Ovary (tissue), 9 donors: ENCODE data around the gene SDHAF1. TPM values are rescaled to one million over a fixed set of nuclear protein-coding genes. Genes with fewer than 3 reads are reported as not detected.

Experiments
- DNase-seq, 5 donors: peaks; one replicate each; pipeline ENCODE4 v3.0.0-alpha.2; 2019 to 2020
- H3K27ac ChIP-seq, 2 donors: fragments of 200-600 bp; one replicate each; pipeline versions ENCODE4 v1.5.1 to v1.8.0; 2019 to 2022
- H3K27me3 ChIP-seq: fragments of 200-600 bp; one replicate; pipeline ENCODE4 v1.8.0; 2022
- H3K36me3 ChIP-seq: fragments of 200-600 bp; sonication (generic); one replicate; pipeline ENCODE4 v1.5.1; 2019
- H3K4me1 ChIP-seq: one replicate; pipeline ENCODE4 v1.8.1; 2013; ENCODE audit warnings: mild to moderate bottlenecking, moderate library complexity; ENCODE audit not compliant: insufficient read depth
- H3K4me3 ChIP-seq: fragments of 200-600 bp; sonication (generic); one replicate; pipeline ENCODE4 v1.5.1; 2017
- H3K9me3 ChIP-seq, 2 donors: fragments of 200-600 bp in 1 of 2; sonication (generic) in 1 of 2; one replicate each; pipeline versions ENCODE4 v1.5.1 to v1.8.1; 2013 to 2019; ENCODE audit warnings: mild to moderate bottlenecking in 1 of 2, moderate library complexity in 1 of 2
- CTCF ChIP-seq, 3 donors: fragments of 450-650 bp in 2 of 3; fragments of 200-600 bp in 1 of 3; IDR thresholded peaks; one replicate each; pipeline versions ENCODE4 v1.5.1 to v1.8.0; 2016 to 2022; ENCODE audit warnings: antibody characterized with exemption in 3 of 3, mild to moderate bottlenecking in 1 of 3
- EP300 ChIP-seq: sonication (generic); formaldehyde crosslinking; IDR thresholded peaks from one replicate; pipeline ENCODE4 v1.6.1; 2017; ENCODE audit warnings: antibody characterized with exemption
- POLR2A ChIP-seq: fragments of 450-650 bp; IDR thresholded peaks from one replicate; pipeline ENCODE4 v1.6.1; 2017; ENCODE audit warnings: antibody characterized with exemption, mild to moderate bottlenecking, moderate library complexity
- WGBS, 3 donors: extraction: QIAGEN DNeasy Blood & Tissue Kit in 1 of 3; methylation state at CpG; one replicate each; pipeline versions ENCODE4 v1.1.5 to v1.1.7; 2013 to 2017; 5-methylcytosine and 5-hydroxymethylcytosine counted together
- intact Hi-C, 4 donors: fragments of 100-400 bp; cut with DNase I; formaldehyde crosslinking; loops; one replicate each; pipeline versions ENCODE4 v1.11.0 to v1.15.1; 2022 to 2023
- polyA plus RNA-seq, 2 donors: library from polyadenylated mRNA; stranded (reverse); fragments of 200-250 nt in 1 of 2; fragments of 350-450 nt in 1 of 2; fragmentation: Illumina TruSeq in 1 of 2; extraction: RNeasy Lipid Tissue Mini Kit (QIAGEN cat#74804) in 1 of 2; gene quantifications; one replicate each; pipeline ENCODE4 v1.2.3, GENCODE V29; 2013 to 2014
- total RNA-seq, 7 donors: library from RNA; depleted of rRNA in 2 of 7; stranded (reverse); fragments of >200 nt in 2 of 7; fragmentation: NEBNext Ultra II Directional in 3 of 7; extraction: Animal tissue kit (Norgen Biotek cat#: 25700) in 3 of 7; gene quantifications; one replicate each; pipeline versions ENCODE4 v1.1.0 to v1.2.4, GENCODE V29; 2016 to 2023
- donor health status: DM: no; HTN: no; CAD: no; lungs with moderate emphysema.
- donor health status: DM: no; HTN: no; CAD: no.
- donor health status: Bipolar disorder and iron deficiency.
- donor health status: DM: yes; HTN: yes; CAD: no.
- donor health status: DM: no; HTN: no; CAD: no.
- donor health status: DM: yes; HTN: yes; CAD: no.

The SDHAF1 gene
- total and polyA plus RNA-seq, 9 donors = 11.2 to 78.6 (median 20.2) TPM

- peaks cover 4% of the 10 kb centered on the region for H3K4me1 ChIP-seq
- TF ChIP-seq POLR2A = no peak
- no peak for TF ChIP-seq CTCF (IDR thresholded peaks at IDR 0.05)
- no peak for TF ChIP-seq EP300
- intact Hi-C loops = no loop called here
- no peak overlapping the region for H3K4me3 ChIP-seq
- H3K9me3 ChIP-seq = no peaks in the 10 kb centered on the region
- no peaks in the 10 kb centered on the region for H3K27me3 ChIP-seq
- H3K27ac ChIP-seq = no peak overlapping the region
- no peaks in the 10 kb centered on the region for H3K36me3 ChIP-seq
- WGBS, 3 donors = 88 to 93% (median 89%) methylated on average over 4 of the region's 4 CpGs
- DNase-seq = no peak
Measured at GRCh38 chr19:35990156-35990555, 4.8 kb upstream of the SDHAF1 start.

- no peaks in the 10 kb centered on the region for H3K36me3 ChIP-seq
- DNase-seq = no peak
- intact Hi-C loops = no loop called here
- no peak overlapping the region for H3K4me3 ChIP-seq
- no peaks in the 10 kb centered on the region for H3K27me3 ChIP-seq
- H3K9me3 ChIP-seq = no peaks in the 10 kb centered on the region
- H3K27ac ChIP-seq = no peak overlapping the region
- TF ChIP-seq POLR2A (no peak), EP300 (no peak), CTCF (IDR thresholded peaks at IDR 0.05) (no peak)
- WGBS, 3 donors = 73 to 78% (median 77%) methylated on average over 10 of the region's 10 CpGs
- peaks cover 8% of the 10 kb centered on the region for H3K4me1 ChIP-seq
Measured at GRCh38 chr19:35990771-35991730, 3.9 kb upstream of the SDHAF1 start.

- intact Hi-C loops = no loop called here
- H3K9me3 ChIP-seq = no peaks in the 10 kb centered on the region
- 70 to 80% (median 74%) methylated on average over 7 of the region's 7 CpGs for WGBS, 3 donors
Measured at GRCh38 chr19:35991731-35992450, 3.1 kb upstream of the SDHAF1 start.

More at GRCh38 chr19:35991731-35992450, 3.1 kb upstream of the SDHAF1 start:
- H3K4me1 ChIP-seq = peaks cover 9% of the 10 kb centered on the region
- TF ChIP-seq POLR2A (no peak), CTCF (IDR thresholded peaks at IDR 0.05) (no peak), EP300 (no peak)
- H3K27ac ChIP-seq = no peak overlapping the region
- H3K36me3 ChIP-seq = no peaks in the 10 kb centered on the region
- H3K4me3 ChIP-seq = no peak overlapping the region
- no peak for DNase-seq
- H3K27me3 ChIP-seq = no peaks in the 10 kb centered on the region
